SK-N-MC (cell line): ENCODE measurements around the gene MTARC2.

ENCODE experiments used
- EZH2 ChIP-seq: fragments of 200-600 bp; sonication (generic); IDR thresholded peaks from one replicate; pipeline ENCODE4 v1.6.1; 2017; ENCODE audit warnings: antibody characterized with exemption
- FOXP2 ChIP-seq: optimal IDR thresholded peaks from 2 replicates; pipeline ENCODE3; 2011; ENCODE audit warnings: mild to moderate bottlenecking, moderate library complexity; ENCODE audit not compliant: insufficient read depth; ENCODE audit errors: extremely low read length, control extremely low read depth
- POLR2AphosphoS5 ChIP-seq: IDR thresholded peaks from 2 replicates; pipeline ENCODE4 v1.6.1; 2012; ENCODE audit warnings: mild to moderate bottlenecking, low read depth, low read length, borderline replicate concordance

- TF ChIP-seq POLR2AphosphoS5: no peak
- TF ChIP-seq EZH2: no peak
- no peak for TF ChIP-seq FOXP2
These were observed at the start of gene MTARC2 for GRCh38 chr1:220748089-220748934.
